ENCODE measurements around the gene LRP1-AS. TPM values are rescaled to one million over a fixed set of nuclear protein-coding genes. Genes with fewer than 3 reads are reported as not detected.
A peak's percentile ranks its signal among the peaks of the same experiment; 100 is the strongest.

The LRP1-AS gene
- total RNA-seq, 2 experiments from 2014 or later: not detected

DNA sequence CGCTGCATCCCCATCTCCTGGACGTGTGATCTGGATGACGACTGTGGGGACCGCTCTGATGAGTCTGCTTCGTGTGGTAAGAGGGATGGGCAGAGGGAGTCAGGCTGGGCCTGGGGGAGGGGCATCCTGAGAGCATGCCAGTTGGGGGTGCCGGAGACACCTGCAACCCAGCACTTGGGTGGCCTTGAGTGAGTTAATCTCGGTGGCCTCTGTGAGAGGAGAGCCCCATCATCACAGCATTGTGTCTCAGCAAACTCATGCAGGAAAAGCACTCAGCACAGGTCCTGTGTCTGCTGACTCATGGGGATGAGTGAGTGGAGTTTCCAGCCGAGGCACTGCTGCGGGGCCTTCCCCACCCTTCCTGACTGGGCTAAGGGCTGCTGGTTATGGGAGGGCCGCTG lies 19.6 kb upstream of the LRP1-AS start:
- CTCF ChIA-PET: interaction anchor here (1.5 to 10.6 kb wide), 2 partner anchors 9 to 41 kb away, joined by 5 to 175 read pairs; partner anchors contain the start of gene LRP1
- H3K27ac Mint-ChIP-seq: no peak overlapping the region

DNA sequence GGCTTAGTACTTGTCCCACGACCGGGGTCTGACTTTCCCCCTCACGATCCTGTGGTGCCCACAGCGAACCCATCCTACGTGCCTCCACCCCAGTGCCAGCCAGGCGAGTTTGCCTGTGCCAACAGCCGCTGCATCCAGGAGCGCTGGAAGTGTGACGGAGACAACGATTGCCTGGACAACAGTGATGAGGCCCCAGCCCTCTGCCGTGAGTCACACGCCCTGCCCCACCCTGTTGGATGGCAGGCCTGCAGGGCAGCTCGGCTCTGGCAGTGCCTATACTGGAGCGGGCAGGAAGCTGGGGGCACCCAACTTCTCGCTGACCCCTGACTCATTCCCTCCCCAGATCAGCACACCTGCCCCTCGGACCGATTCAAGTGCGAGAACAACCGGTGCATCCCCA lies 18.3 kb upstream of the LRP1-AS start:
- peaks cover 12% of the 10 kb centered on the region for H3K4me1 Mint-ChIP-seq (ENCODE audit: low read depth)
- no peak overlapping the region for H3K27ac Mint-ChIP-seq
- DNase-seq: no peak
- no peaks in the 10 kb centered on the region for H3K36me3 Mint-ChIP-seq
- ChIA-PET POLR2A (no interaction called here), CTCF (no interaction called here)
- intact Hi-C loops (cut with micrococcal nuclease): loop anchor here (2.0 kb wide), 1 partner anchor 157 kb away; no protein-coding TSS in a partner anchor
- no peaks in the 10 kb centered on the region for H3K9me3 Mint-ChIP-seq
- H3K4me3 Mint-ChIP-seq: no peak overlapping the region
- H3K27me3 Mint-ChIP-seq: no peaks in the 10 kb centered on the region

More for the DNA sequence above, 19.6 kb upstream of the LRP1-AS start:
- POLR2A ChIA-PET: no interaction called here
- no peaks in the 10 kb centered on the region for H3K9me3 Mint-ChIP-seq
- intact Hi-C loops (cut with micrococcal nuclease): loop anchor here (2.0 kb wide), 1 partner anchor 158 kb away; no protein-coding TSS in a partner anchor
- no peaks in the 10 kb centered on the region for H3K27me3 Mint-ChIP-seq
- peaks cover 12% of the 10 kb centered on the region for H3K4me1 Mint-ChIP-seq (ENCODE audit: low read depth)
- no peak overlapping the region for H3K4me3 Mint-ChIP-seq
- peak; percentile 78 for DNase-seq
- H3K36me3 Mint-ChIP-seq: no peaks in the 10 kb centered on the region

DNA sequence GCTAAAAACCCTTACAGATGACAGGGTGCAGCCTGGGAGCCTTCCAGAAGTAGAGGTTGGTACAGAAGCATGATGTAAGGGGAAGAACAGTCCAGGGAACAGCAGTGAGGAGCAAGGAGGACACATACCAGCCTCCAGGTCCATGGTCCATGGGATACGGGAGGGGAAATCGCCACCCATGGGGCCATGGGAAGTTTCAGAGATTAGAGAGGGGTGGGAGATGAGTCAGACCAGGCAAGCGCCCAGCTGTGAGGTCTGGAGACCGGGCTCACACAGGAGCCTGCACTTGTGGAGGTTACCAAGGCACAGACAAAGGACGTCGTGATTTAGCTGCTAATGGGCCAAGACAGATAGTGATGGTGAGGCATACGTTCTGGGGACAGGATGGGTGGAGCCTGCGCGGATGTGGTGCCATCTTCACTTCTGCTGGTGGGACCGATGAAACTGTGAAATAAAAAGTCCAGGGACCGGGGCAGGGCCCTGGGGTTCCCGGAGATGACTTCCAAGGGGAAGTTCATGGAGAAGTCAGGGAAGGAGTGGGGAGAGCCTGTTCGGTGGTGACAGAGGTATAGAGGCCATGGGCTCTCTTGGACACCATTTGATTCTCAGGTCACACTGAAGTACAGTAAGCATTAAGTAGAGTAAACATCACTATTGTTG lies 17.7 kb upstream of the LRP1-AS start:
- Mint-ChIP-seq H3K9me3 (no peaks in the 10 kb centered on the region), H3K4me3 (no peak overlapping the region), H3K36me3 (no peaks in the 10 kb centered on the region), H3K27ac (no peak overlapping the region), H3K4me1 (ENCODE audit: low read depth) (peaks cover 12% of the 10 kb centered on the region), H3K27me3 (no peaks in the 10 kb centered on the region)
- no peak for DNase-seq
- POLR2A ChIA-PET: no interaction called here
- CTCF ChIA-PET: no interaction called here
- intact Hi-C loops (cut with micrococcal nuclease): no loop called here

DNA sequence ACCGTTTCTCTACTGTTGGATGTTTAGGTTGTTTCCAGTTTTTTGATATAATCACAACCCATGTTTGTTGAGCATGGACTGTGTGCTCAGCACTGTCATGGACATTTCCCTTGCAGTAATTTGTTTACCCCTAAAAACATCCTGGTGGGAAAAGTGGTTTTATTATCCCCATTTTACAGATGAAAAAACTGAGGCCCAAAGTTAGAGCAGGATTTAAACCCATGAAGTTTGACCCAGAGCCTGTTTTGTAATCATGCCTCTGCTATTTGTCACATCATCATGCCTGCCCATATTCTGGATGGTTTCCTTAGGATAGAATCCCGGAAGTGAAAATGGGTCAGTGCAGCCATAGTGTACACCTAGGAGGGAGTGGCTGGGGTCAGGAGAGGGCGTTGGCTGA lies 17.0 kb upstream of the LRP1-AS start:
- intact Hi-C loops (cut with micrococcal nuclease): no loop called here
- no peak for DNase-seq
- Mint-ChIP-seq H3K9me3 (no peaks in the 10 kb centered on the region), H3K27me3 (no peaks in the 10 kb centered on the region), H3K4me1 (ENCODE audit: low read depth) (peaks cover 12% of the 10 kb centered on the region), H3K27ac (no peak overlapping the region), H3K4me3 (no peak overlapping the region), H3K36me3 (no peaks in the 10 kb centered on the region)
- CTCF ChIA-PET: no interaction called here
- POLR2A ChIA-PET: no interaction called here

DNA sequence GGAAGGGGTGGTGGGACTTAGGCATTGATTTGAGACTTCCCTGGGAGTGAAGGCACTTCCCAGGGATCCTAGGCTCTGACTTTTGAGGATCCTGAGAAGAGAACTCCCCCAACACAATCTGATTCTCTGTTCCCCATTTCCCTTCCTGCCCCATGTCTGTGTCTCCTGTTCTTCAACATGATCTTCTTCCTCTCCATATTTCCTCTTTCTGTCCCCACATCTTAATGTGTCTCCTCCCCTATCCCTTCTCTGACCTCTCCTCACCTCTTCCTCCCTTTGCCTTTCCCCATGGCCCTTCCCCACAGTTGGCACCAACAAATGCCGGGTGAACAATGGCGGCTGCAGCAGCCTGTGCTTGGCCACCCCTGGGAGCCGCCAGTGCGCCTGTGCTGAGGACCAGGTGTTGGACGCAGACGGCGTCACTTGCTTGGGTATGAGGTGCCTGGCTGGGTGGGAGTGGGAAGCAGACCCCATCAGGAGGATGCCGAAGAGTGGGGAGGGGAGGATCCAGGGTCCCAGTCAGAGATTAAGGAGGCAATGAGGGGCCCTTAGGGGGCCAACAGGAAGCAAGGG lies 15.2 kb upstream of the LRP1-AS start:
- ChIA-PET POLR2A (no interaction called here), CTCF (no interaction called here)
- no peaks in the 10 kb centered on the region for H3K27me3 Mint-ChIP-seq
- H3K9me3 Mint-ChIP-seq: no peaks in the 10 kb centered on the region
- intact Hi-C loops (cut with micrococcal nuclease): no loop called here
- H3K4me1 Mint-ChIP-seq (ENCODE audit: low read depth): peaks cover 17% of the 10 kb centered on the region
- no peaks in the 10 kb centered on the region for H3K36me3 Mint-ChIP-seq
- H3K4me3 Mint-ChIP-seq: no peak overlapping the region
- DNase-seq: no peak
- no peak overlapping the region for H3K27ac Mint-ChIP-seq

DNA sequence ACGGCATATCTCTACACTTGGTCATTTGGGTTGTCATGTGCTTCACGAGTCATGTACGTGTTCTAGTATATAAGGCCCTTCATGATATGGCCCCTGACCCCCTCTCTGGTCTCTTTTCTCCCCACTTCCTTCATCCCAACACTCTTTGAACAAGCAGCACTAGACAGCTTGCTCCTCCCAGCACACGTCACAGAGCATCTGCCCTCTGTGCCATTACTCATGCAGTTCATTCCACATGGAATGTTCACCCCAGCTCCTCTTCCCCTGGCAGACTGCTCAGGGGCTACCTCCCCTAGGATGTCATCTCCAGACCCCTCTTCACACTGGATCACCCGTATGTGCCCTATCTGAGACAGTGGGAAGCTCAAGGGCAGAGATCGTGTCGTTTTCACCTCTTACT lies 14.1 kb upstream of the LRP1-AS start:
- Mint-ChIP-seq H3K36me3 (no peaks in the 10 kb centered on the region), H3K9me3 (no peaks in the 10 kb centered on the region), H3K27ac (no peak overlapping the region), H3K4me1 (ENCODE audit: low read depth) (peaks cover 8% of the 10 kb centered on the region), H3K27me3 (no peaks in the 10 kb centered on the region), H3K4me3 (no peak overlapping the region)
- intact Hi-C loops (cut with micrococcal nuclease): no loop called here
- CTCF ChIA-PET: interaction anchor here (1.0 kb wide), 1 partner anchor 14 kb away, joined by 3 read pairs; no protein-coding TSS in a partner anchor
- no peak for DNase-seq
- POLR2A ChIA-PET: no interaction called here

DNA sequence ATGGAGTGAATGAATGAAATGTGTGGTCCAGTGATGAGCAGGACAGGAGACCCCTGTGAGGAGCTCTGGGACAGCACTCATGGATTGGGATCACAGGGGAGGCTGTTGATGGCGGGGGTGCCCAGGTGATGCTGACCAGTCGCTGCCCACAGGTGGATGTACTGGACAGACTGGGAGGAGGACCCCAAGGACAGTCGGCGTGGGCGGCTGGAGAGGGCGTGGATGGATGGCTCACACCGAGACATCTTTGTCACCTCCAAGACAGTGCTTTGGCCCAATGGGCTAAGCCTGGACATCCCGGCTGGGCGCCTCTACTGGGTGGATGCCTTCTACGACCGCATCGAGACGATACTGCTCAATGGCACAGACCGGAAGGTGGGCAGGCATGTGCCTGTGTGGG lies 13.3 kb upstream of the LRP1-AS start:
- no peak for DNase-seq
- intact Hi-C loops (cut with micrococcal nuclease): no loop called here
- Mint-ChIP-seq H3K4me3 (no peak overlapping the region), H3K4me1 (ENCODE audit: low read depth) (peaks cover 6% of the 10 kb centered on the region), H3K27me3 (no peaks in the 10 kb centered on the region), H3K36me3 (no peaks in the 10 kb centered on the region), H3K9me3 (no peaks in the 10 kb centered on the region), H3K27ac (no peak overlapping the region)
- ChIA-PET POLR2A (interaction anchor here (0.6 kb wide), 1 partner anchor 48 kb away, joined by 3 read pairs; no protein-coding TSS in a partner anchor), CTCF (no interaction called here)

DNA sequence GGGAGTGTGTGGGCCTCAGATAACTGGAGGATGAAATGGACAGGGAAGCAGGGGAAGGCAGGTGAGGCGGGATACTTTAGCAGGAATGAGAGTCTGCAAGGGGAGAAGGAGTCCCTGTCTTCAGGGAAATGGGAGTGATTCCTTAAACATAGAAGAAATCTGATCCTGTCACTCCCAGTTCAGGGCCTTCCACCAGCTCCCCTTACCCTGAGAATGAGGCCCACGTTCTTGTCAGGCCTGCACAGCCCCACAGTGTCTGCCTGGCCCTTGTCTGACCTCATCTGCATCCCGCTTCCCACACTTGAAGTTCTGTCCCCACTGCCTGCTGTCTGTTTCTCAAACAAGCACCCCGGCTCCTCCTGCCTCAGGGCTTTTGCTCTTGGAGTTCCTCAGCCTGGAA lies 12.6 kb upstream of the LRP1-AS start:
- H3K27ac Mint-ChIP-seq: no peak overlapping the region
- H3K27me3 Mint-ChIP-seq: no peaks in the 10 kb centered on the region
- H3K4me1 Mint-ChIP-seq (ENCODE audit: low read depth): peaks cover 6% of the 10 kb centered on the region
- CTCF ChIA-PET: no interaction called here
- DNase-seq: no peak
- intact Hi-C loops (cut with micrococcal nuclease): no loop called here
- H3K4me3 Mint-ChIP-seq: no peak overlapping the region
- POLR2A ChIA-PET: interaction anchor here (0.6 kb wide), 1 partner anchor 48 kb away, joined by 3 read pairs; no protein-coding TSS in a partner anchor
- no peaks in the 10 kb centered on the region for H3K9me3 Mint-ChIP-seq
- no peaks in the 10 kb centered on the region for H3K36me3 Mint-ChIP-seq

DNA sequence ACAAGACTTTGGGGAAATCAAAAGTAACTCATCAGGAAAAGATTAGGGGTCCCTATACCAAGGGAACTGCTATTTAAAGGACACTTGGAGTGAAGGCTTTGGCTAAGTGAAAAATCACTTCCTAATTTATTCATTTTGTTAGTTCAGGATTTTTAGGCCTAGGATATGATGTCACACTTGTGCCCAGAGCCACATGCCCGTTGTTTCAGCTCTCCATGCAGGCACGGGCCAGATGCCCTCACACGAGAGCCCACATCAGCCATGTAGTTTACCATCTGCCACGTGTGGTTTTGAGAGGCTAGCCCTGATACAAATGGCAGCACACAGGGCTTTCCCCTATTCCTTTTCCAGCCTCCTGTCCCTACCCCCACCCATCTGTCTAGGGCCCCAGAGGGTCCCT lies 11.9 kb upstream of the LRP1-AS start:
- no peak for DNase-seq
- Mint-ChIP-seq H3K36me3 (no peaks in the 10 kb centered on the region), H3K4me3 (no peak overlapping the region), H3K9me3 (no peaks in the 10 kb centered on the region), H3K27me3 (no peaks in the 10 kb centered on the region), H3K27ac (no peak overlapping the region), H3K4me1 (ENCODE audit: low read depth) (peaks cover 6% of the 10 kb centered on the region)
- CTCF ChIA-PET: interaction anchor here (1.4 kb wide), 1 partner anchor 24 kb away, joined by 7 read pairs; no protein-coding TSS in a partner anchor
- intact Hi-C loops (cut with micrococcal nuclease): no loop called here
- POLR2A ChIA-PET: no interaction called here

DNA sequence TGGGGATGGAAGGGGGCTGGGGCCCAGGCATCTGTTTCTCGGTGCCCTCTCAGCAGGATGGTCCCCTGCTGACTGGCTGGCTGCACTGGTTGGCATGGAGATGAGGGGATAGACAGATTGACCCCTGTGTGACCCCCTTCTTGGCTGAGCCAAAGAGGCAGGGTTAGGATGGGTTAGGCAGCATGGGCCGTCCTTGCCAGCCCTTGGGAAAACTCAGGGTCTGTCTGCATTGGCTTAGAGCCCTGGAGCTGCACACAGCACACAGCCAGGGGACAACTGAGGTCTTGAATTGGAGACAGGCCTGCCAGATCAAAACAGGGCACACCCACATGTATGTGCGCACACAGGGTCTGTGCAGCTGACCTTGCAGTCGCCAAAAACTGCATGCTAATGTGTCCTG lies 11.2 kb upstream of the LRP1-AS start:
- Mint-ChIP-seq H3K4me1 (ENCODE audit: low read depth) (peaks cover 6% of the 10 kb centered on the region), H3K27me3 (no peaks in the 10 kb centered on the region), H3K9me3 (no peaks in the 10 kb centered on the region), H3K4me3 (no peak overlapping the region), H3K36me3 (no peaks in the 10 kb centered on the region), H3K27ac (no peak overlapping the region)
- ChIA-PET CTCF (interaction anchor here (1.3 to 1.9 kb wide), 3 partner anchors 14 to 34 kb away, joined by 3 to 7 read pairs (median 7); no protein-coding TSS in a partner anchor), POLR2A (no interaction called here)
- DNase-seq: no peak
- intact Hi-C loops (cut with micrococcal nuclease): no loop called here

DNA sequence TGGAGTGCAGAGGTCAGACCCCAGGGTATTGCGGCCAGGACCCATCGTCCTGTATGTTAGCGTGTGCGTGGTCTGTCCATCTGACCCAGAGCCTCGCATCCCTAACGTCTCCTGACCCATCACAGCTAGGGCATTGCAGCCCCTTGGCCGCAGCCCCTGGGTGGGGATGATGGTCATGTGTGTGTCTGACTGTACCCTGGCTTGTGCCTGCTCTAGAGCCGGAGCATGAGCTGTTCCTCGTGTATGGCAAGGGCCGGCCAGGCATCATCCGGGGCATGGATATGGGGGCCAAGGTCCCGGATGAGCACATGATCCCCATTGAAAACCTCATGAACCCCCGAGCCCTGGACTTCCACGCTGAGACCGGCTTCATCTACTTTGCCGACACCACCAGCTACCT lies 10.8 kb upstream of the LRP1-AS start:
- H3K27me3 Mint-ChIP-seq: no peaks in the 10 kb centered on the region
- H3K4me3 Mint-ChIP-seq: no peak overlapping the region
- H3K27ac Mint-ChIP-seq: no peak overlapping the region
- ChIA-PET POLR2A (no interaction called here), CTCF (interaction anchor here (1.3 to 1.9 kb wide), 2 partner anchors 14 to 34 kb away, joined by 3 to 7 read pairs; no protein-coding TSS in a partner anchor)
- DNase-seq: no peak
- H3K4me1 Mint-ChIP-seq (ENCODE audit: low read depth): peaks cover 6% of the 10 kb centered on the region
- no peaks in the 10 kb centered on the region for H3K36me3 Mint-ChIP-seq
- intact Hi-C loops (cut with micrococcal nuclease): no loop called here
- H3K9me3 Mint-ChIP-seq: no peaks in the 10 kb centered on the region

DNA sequence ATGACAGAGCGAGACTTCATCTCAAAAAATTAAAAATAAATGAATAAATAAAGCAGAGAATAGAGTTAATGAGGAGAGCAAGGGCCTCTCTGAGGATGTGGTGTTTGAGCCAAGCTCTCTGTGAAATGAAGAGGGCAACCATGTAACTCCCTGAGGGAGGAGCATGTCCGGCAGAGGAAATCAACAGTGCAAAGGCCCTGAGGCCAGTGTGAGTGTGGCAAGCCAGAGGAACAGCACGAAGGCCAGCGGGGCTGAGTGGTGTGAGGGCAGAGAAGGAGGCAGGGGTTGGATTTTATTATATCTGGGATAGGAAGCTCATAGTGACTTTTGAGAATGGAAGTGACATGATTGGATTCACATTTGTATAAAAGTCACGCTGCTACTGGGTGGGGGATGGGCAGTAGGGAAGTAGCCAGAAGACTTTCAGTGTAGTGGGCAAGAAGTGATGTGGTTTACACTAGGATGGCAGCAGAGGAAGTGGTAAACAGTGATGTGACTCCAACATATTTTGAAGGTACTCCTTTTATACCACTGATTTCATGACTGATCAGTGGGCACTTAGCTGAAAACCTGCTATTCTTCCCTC lies 10.3 kb upstream of the LRP1-AS start:
- intact Hi-C loops (cut with micrococcal nuclease): no loop called here
- ChIA-PET POLR2A (no interaction called here), CTCF (interaction anchor here (1.3 to 1.9 kb wide), 2 partner anchors 15 to 33 kb away, joined by 3 to 7 read pairs; no protein-coding TSS in a partner anchor)
- no peak overlapping the region for H3K27ac Mint-ChIP-seq
- H3K4me1 Mint-ChIP-seq (ENCODE audit: low read depth): peaks cover 6% of the 10 kb centered on the region
- DNase-seq: no peak
- no peaks in the 10 kb centered on the region for H3K36me3 Mint-ChIP-seq
- H3K9me3 Mint-ChIP-seq: no peaks in the 10 kb centered on the region
- H3K27me3 Mint-ChIP-seq: no peaks in the 10 kb centered on the region
- no peak overlapping the region for H3K4me3 Mint-ChIP-seq
